Endometrium (tissue), 2 donors: Measurements from ENCODE around the gene ERMP1.
"Not testable (repeated sequence)": the region's sequence is repeated elsewhere in the genome, so short reads cannot be mapped to it uniquely, and the experiment has no call there.

Experiments
- FAIRE-seq: peaks from 2 replicates; lab custom pipeline; 2012; peaks lifted over from hg19 to GRCh38; lab: Jason Lieb, UNC
- donor health status: control.
- donor health status: control.

Gene ERMP1

DNA sequence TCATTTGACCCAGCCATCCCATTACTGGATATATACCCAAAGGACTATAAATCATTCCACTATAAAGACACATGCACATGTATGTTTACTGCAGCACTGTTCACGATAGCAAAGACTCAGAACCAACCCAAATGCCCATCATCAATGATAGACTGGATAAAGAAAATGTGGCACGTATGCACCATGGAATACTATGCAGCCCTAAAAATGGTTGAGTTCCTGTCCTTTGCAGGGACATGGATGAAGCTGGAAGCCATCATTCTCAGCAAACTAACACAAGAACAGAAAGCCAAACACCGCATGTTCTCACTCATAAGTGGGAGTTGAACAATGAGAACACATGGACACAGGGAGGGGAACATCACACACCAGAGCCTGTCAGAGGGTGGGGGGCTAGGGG is 49.5 kb downstream of the ERMP1 start:
- FAIRE-seq, result not testable (repeated sequence)

DNA sequence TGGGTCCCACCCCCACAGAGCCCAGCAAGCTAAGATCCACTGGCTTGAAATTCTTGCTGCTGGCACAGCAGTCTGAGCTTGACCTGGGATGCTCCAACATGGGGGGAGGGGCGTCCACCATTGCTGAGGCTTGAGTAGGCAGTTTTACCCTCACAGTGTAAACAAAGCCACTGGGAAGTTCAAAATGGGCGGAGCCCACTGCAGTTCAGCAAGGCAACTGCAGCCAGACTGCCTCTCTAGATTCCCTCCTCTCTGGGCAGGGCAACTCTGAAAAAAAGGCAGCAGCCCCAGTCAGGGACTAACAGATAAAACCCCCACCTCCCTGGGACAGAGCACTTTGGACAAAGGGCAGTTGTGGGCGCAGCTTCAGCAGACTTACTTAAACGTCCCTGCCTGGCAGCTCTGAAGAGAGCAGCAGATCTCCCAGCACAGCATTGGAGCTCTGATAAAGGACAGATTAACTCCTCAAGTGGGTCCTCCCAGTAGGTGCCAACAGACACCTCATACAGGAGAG is 53.2 kb downstream of the ERMP1 start:
- FAIRE-seq, result not testable (repeated sequence)

GRCh38 chr9:5778805-5779204 is 54.1 kb downstream of the ERMP1 start:
- no peak for FAIRE-seq

DNA sequence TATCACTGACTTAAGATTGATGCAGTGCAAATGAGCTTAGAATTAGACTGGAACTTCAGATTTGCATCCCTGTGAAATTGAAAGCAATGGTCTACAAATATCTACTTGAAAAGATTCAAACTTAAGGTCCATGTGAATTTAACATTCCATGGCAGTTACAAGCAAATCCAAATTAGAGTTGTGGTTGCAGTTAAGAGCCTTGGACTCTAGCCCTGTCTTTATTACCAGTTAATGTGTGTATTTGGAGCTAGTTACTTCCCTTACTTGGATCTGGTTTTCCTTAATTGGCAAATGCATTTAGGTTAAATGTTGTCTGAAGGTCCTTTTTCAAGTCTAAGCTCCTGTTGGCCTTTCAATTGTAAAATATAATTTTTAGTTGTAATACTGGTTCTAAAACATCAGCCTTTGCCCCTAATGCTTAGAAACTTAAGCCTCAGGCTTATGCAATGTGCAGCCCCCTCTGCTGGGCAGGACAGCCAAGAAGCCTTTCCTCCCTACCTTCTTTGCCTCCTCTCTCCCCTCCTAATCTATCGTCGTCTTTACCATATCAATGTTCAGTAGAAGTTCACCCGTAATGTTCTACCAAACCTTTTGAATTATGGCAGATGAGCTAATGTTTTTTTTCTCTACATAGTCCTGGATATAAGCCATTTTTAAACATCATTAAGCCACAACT is 59.5 kb downstream of the ERMP1 start:
- FAIRE-seq, result no peak

- FAIRE-seq, result no peak
Observed at GRCh38 chr9:5767968-5768932, 64.7 kb downstream of the ERMP1 start.

DNA sequence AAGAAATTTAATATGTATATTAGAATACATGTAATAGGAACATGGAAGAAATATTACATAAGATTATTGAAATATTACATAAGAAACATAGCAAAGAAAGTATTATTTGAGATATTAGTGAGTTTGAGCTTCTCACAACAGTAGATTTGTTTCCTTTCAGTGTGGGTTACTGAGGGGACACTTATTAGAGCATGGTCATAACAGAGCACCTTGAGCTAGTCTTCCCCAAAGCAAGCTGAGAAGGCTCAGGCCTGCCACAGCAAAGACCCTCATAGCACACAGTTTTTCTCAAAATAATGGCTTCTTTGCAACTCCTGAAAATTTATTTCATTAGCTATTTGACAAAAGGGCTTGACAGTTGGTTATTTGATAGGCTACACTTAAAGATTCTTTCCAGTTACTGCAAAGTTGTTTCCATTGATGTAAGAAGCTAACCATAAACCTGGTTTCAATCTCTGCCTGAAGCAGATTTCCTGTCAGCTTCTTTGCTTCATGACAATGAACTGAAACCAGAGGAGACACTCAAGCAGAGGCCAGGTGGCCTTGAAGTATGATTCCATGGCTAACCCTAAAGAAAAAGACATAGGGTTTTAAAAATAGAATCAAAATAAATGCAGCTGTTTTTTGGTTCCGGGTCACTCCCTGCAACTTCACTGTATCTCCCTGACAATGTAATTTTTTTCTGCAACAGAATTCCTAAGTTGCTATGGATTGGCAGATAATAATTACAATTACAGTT is 68.6 kb downstream of the ERMP1 start:
- no peak for FAIRE-seq

DNA sequence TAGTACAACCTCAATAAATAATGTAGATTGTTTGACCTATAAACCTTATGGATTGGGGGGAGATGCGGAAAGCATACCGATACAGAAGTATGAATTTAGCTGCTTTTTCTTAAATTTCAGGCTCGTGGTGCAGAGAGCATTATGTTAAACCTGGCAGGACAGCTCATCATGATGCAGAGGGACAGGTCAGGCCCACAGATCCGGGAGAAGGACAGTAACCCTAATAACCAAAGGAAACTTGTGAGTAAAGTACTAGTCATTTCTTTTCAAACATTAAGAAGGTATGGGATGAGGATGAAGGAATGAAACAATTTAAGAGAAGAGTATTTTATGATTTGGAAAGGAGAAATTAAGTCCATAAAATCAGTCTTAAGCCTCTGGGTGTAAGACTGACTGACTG is 70.5 kb downstream of the ERMP1 start:
- FAIRE-seq, result no peak

DNA sequence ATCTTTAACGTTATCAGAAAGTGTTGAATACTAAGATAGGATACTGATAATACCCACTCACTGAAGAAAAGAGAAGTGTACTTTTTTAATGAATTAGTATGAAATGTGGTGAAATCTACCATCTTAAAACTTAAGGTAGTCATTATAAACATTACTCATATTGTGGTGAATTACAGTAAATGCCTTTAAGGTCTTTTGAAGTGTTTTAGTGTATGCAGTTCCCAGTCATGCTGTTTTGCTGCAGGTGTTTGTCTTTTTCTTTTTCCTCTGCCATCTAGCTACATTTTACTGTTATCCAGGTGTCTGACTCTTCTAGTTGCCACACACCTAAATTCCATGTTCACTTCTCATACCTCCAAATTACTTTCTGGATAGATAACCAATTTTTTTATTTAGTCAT is 72.6 kb downstream of the ERMP1 start:
- no peak for FAIRE-seq

DNA sequence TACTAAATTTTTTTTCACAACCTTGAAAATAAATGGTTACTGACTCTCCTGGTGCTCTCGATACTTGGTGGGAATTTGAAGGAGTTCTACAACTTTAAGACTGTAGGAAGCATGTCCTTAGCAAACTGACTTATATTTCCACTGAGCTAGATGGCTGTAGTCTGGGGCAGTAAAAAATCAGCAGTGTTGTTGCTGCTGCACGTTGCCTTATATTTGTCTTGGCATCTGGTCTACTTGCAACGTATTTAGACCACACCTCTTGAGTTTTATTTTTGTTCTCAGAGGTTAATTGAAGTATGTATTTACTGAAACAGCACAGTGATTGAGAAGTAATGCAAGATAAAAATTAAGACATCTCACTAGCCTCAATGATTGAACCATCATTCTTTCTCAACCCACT is 76.3 kb downstream of the ERMP1 start:
- no peak for FAIRE-seq

GRCh38 chr9:5750569-5750968 is 82.3 kb downstream of the ERMP1 start:
- no peak for FAIRE-seq

- no peak for FAIRE-seq
Observed at GRCh38 chr9:5749306-5749705, 83.6 kb downstream of the ERMP1 start.

GRCh38 chr9:5748438-5748837 is 84.5 kb downstream of the ERMP1 start:
- FAIRE-seq, result no peak

DNA sequence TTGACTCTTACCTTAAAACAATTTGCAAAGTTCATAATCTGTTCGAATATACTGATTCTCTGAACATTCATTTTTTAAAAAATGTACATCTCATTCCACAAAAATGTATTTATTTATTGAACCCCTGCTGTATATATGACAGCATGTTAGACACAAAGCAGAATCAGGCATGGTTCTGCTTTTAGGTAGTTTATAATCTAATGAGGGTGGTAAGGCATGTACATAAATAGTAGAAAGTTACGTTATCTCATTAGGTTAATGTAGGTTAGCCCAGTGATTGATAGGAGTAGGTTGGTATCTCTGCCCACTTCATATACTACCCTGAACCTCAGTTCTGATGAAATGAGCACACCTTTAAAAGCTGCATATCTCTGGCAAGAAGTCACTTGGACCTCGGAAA is 89.8 kb downstream of the ERMP1 start:
- FAIRE-seq, result no peak

DNA sequence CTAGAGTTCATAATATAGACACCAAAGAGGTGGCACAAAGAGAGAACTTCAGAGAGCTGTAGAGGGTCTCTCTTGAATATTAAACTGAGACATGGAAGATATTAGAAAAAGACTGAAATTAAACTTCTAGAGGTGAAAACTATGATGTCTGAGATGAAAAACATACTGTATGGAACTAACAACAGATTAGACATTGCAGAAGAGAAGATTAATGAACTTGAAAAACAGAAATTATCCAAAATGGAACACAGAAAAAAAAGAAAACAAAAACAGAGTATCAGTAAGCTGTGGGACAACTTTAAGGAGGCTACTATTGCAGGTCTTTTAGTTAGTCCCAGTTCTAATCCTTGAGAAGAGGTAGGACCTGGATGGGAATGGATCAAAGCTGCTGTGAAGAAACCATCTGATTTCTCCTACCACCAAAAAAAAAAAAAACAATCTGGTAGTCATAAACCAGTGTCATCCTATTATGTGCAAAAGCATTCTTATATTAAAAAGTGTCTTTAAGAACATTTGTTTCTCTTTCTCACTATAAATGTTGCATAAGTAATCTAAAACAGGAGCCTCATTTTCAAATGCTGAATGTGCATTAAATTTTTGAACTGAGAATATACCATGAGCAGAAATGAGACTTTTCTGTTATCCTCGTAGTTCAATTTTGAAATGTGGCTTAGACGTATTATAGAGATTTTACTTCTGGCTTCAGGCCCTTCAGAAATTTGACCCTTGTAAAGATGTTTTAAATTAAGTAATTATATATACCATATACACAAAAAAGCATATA is 96.2 kb downstream of the ERMP1 start:
- no peak for FAIRE-seq

GRCh38 chr9:5735072-5735471 is 97.8 kb downstream of the ERMP1 start:
- no peak for FAIRE-seq
